T47D (cell line): Measurements from ENCODE around the gene FGA.

Experiments used
- DNase-seq, 2 experiments: peaks; one replicate each; pipeline versions ENCODE4 v3.0.0 to v3.0.0-alpha.2; 2011 to 2012; ENCODE audit warnings: low read depth in 1 of 2, low spot score in 1 of 2
- JUND ChIP-seq: IDR thresholded peaks from 2 replicates; pipeline ENCODE4 v1.6.1; 2012; ENCODE audit warnings: low read depth
- in situ Hi-C: cut with HindIII; loops from 2 replicates; pipeline ENCODE4 v1.10.0; 2016; ENCODE audit warnings: low sequenced_read_pairs, low pct_unique_long_range_greater_than_20kb

The FGA gene

DNA sequence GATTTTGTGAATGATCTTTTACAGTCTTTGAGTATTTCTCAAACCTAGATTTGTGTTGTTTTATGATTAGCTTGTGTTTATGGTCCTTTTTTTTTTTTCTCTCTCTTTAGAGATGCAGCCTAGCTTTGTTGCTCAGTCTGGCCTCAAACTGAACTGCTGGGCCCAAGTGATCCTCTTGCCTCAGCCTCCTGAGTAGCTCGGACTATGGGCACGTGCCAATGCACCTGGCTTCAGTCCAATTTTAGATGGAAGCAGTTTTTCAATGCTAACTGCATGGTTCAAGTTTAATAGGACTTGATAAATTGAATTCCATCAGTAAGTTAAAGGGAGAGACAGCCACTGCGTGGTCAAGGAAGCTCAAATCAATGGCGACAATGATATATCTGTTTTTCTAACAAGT lies 25.7 kb upstream of the FGA start:
- no peak for TF ChIP-seq JUND
- DNase-seq, result no peak
- in situ Hi-C loops, result no loop called here

DNA sequence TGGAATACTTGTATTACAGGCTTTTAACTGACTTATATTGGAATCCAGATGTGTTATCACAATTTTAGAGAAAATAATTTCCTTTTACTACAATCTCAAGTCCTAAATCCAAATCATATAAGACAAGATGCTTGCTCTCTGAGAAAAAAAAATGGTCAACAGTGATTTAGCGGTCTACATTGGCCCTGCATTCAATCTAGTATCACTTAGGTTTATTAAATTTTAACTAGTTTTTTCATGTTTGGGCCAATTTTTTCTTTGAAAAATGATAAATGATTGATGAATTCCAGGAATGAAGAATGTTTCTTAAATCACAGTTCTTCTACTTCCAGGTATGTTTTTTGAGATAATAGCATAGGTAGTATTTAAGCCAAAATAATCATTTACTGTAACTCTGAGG lies 24.7 kb upstream of the FGA start:
- in situ Hi-C loops, result no loop called here
- DNase-seq, result no peak
- no peak for TF ChIP-seq JUND

DNA sequence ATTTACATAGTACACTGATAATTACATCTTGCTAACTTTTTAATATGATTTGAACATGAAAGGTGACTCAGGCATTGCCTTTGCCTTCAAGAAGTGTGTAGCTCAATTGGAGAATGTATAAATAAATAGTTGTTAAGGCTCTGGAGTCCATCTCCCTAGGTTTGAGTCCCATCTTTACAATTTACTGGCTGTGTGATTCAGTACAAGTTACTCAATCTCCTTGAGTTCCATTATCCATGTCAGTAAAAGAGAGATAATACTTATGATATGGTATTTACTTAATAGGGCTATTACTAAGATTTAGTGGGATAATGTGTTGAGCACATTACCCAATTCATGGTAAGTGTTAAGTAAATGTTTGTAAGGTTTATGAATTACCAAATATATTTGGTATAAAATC lies 23.8 kb upstream of the FGA start:
- TF ChIP-seq JUND, result no peak
- in situ Hi-C loops, result no loop called here
- no peak for DNase-seq

DNA sequence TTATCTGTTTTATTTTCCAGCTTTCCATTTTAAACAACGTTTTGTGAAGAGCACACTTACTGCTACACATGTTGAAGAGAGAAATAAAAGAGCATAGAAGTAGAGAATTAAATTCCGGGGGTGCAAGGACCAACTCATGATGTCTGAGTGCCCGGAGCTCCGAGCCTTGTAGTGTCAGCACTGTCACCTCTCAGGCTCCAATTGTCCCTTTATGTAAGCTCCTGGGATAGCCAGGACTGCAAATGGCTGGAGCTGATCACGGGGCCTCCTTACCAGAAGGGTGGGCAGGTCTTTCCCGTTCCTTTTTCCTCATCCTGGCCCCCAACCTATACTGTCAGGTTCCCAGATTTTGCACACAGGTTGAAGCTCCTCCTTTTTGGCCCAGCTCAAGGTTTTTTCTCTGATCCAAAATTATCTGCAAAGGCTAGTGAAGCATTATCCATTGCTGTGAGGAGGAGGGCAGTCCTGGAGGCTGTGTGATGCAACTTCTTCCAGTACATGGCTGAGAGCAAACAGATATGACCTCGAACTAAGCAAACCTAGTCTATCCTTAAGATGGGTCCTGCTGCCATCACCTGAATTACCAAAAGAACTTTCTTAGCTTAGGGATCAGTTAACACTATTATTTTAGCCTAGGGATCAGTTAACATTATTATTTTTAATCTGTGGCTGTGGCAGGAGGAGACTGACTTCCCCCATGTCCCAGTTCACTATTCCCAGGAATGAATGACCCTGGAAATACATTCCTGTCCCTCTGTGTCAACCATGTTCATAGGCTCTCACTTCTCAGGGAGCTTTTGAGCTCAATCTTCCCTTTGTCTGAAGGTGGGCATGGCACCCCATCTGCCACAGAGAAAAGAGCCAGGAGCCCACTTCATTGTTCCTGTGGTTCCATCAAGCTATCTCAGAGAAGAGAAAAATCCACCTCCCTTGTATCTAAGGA lies 22.2 kb upstream of the FGA start, which contains the start of gene FGG:
FGG (minus strand) TSS at position 185 of the 943 bp plus-strand sequence; CDS start at position 138, 47 bp downstream.
- no peak for TF ChIP-seq JUND
- in situ Hi-C loops, result no loop called here
- DNase-seq, result no peak

DNA sequence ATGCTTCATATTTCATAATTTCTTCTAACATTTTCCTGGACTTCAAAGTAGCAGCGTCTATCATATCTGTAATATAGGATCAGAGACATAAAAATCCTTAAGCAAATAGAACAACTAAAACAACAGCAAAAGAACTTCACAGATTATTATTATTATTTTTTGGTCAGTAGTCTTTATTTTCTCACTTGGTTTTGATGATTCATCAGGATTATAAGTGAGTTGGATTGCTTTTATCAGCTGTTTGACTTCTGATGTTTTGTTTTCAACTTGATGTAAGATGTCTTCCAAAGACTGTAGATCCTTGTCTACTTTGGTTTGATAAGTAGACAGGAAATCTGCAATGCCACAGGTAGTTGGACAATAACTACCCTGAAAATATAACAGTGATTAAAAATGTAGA lies 21.3 kb upstream of the FGA start:
- TF ChIP-seq JUND, result no peak
- in situ Hi-C loops, result no loop called here
- no peak for DNase-seq

DNA sequence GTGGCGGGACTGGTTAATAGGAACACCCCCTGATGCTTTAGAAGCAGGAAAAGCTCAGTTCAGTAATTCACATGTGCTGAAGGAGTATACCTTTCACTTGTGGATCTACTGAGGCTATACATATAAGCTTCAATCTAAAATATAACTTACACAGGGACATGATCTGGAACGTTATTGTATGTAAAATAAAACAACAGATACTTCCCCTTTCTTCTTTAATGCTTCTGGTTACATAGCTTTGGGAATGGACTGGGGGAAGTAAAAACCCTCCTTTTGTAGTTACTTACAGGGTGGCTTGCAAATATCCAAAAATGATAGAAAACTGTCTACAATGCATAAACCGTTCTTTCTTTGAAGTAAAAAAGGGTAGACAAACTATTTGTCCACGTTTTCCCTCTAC lies 20.0 kb upstream of the FGA start:
- DNase-seq, result no peak
- no peak for TF ChIP-seq JUND
- in situ Hi-C loops, result no loop called here

DNA sequence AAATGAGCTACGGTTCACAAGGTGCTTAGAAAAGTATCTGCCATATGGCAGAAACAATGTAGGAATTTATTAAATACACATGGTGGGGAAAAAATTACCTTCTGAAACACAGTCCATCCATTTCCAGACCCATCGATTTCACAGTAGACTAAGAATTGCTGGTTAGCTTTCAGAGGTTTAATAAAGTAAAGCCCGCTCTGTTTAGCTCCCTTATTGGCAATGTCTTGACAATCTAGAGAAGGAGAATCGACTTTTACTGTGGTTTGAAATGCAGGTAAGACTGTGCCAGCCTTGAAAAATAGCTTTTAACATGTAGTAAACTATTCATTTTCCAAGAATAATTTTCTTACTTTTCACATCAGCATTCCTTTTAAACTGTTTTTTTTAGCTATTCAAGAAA lies 19.0 kb upstream of the FGA start:
- no peak for TF ChIP-seq JUND
- no peak for DNase-seq
- in situ Hi-C loops, result no loop called here

DNA sequence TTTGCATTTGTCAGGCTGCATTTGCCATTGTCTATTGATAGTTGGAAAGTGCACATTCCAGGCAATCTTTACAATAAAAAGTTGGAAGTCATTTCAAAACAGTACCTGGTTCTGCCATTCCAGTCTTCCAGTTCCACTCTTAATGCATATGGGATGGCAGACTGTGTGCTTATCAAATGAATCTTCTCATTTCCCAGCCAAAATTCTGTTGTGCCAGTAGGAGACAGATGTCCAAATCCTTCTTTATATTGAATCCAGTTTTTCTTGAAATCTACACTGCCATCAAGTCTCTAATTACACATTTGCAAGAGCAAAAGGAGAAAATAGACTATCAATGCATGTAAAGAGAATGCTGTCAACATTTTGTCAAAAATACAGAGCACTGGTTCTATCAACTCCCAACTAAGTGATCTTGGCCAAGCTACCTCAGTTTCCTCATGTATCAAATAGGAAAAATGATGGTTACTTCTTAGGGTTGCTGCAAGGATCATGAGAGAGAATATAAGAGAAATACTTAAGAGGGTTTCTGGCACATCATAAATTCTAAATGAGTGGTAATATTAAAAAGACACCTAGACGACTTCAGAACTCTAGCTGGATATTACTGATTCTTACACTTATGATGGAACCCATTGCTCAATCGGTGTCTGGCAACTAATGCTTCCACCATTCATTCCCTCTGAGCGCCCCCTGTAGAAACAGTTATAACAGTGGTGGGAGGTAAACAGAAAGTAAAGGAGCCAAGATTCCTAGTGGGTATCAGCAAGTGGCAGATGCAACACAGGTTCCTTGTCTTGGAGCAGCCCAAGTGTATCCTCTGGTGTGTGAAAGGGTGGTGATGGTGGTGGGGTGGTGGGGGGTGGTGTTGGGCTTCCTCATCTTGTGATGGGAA lies 18.1 kb upstream of the FGA start:
- no peak for TF ChIP-seq JUND
- in situ Hi-C loops, result no loop called here
- DNase-seq, result no peak

DNA sequence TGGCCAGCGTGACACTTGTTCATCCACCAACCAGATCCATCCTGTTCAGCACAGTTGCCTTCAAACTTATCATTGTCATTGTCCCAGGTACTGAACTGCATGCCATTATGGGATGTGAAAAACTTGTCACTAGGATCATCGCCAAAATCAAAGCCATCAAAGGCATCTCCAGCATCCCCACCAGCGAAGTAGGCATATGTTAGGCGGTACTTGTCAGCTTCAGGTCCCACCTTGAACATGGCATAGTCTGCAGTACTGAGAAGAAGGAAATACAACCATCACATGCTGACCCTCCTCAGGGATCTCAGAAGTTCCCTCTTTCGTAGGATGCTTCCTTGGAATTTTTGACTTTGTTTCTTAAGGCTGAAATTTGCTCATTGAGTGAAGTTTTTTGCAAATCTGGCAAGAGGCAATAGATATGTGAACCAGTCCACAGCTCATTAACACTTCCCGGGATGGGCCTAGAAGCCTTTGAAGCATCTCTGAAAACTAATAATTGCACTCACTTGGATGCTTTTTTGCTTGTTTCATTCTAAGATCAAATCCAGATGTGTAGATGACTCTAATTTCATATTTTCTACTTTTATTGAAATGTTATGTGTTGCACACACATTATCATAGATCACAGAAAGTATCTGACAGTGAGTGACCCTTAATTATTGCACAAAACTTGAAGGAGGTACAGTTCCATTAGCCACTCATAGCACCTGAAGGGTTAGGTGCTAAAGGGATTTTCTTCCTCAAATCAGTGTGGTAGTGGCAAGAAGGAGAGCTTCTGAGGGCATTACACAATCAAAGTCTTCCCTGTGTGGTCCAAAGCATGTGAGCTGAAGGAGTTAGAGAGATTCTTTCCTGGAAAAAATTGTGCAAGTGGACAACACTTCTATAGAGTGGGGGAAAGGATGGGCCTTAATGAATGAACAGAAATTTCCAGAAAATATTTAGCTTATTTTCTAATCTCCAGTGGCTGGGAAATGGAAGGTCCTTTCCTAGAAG lies 16.5 kb upstream of the FGA start:
- no peak for TF ChIP-seq JUND
- in situ Hi-C loops, result no loop called here
- DNase-seq, result no peak

DNA sequence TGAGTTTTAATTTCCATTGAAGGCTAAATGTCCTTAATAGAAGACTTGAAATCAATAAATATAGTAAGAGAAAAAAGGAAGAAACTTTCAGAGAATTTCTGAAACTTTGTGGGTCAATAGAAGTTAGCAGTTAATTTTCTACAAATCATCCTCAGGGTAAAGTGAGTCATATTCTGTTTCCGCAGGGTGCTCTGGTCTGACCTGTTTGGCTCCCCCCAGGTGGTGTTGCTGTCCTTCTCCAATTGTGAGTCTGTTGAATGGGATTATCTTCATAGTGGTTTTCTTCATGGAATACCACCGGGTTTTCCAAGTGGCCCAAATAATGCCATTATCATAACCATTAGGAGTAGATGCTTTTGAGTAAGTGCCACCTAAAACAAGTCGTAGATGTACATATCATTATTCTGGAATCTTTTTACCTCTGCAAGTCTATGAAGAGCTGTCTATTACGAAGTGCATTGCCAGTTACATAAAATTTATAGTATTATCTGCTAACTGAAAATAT lies 14.2 kb upstream of the FGA start:
- no peak for DNase-seq
- in situ Hi-C loops, result no loop called here
- TF ChIP-seq JUND, result no peak

DNA sequence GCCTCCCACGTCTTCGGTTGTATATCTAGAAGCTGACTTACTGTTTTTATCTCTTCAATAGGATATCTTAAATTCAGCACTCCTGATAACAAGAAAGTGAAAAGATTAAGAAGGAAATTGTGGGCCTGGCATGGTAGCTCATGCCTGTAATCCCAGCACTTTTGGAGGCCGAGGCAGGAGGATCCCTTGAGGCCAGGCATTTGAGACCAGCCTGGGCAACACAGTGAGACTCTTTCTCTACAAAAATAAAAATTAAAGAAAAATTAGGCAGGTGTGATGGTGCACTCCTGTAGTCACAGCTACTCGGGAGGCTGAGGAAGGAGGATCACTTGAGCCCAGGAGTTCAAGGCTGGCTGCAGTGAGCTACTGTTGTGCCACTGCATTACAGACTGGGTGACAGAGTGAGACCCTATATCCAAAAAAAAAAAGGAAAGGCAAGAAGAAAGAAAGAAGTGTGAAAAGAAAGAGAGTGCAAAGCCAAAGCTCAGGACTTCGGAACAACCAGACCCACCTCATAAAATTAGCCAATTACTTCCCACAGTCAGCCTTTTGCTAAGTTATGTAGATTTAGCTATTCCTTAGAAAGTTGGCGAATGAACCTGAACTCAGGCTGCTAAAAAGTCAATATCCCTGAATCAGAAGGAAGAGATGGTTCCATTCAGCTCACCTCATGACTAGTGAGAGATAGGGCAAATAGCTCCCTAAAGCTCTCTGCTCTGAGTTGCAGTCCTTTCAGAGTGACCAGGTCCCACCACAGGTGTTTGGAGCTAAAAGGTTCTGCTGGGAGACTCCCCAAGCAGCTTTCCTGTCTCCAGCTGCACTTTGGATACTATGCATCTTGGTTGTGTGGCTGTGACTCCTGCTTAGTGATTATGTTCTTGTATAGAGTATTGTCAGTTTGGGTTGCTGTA lies 12.7 kb upstream of the FGA start:
- no peak for DNase-seq
- in situ Hi-C loops, result no loop called here
- TF ChIP-seq JUND, result no peak
